ENCODE measurements around the gene GUCD1.

GRCh38 chr22:24599514-24599913 lies 44.6 kb upstream of the GUCD1 start:
- no peak for TF ChIP-seq POLR2AphosphoS5 (IDR thresholded peaks at IDR 0.05)
- no peak for TF ChIP-seq POLR2A (IDR thresholded peaks at IDR 0.05)
- no peak for TF ChIP-seq CTCF (IDR thresholded peaks at IDR 0.05)
- TF ChIP-seq EP300 (IDR thresholded peaks at IDR 0.05; ENCODE audit: low read depth), result no peak
